ENCODE data around the gene C5.

The C5 gene

DNA sequence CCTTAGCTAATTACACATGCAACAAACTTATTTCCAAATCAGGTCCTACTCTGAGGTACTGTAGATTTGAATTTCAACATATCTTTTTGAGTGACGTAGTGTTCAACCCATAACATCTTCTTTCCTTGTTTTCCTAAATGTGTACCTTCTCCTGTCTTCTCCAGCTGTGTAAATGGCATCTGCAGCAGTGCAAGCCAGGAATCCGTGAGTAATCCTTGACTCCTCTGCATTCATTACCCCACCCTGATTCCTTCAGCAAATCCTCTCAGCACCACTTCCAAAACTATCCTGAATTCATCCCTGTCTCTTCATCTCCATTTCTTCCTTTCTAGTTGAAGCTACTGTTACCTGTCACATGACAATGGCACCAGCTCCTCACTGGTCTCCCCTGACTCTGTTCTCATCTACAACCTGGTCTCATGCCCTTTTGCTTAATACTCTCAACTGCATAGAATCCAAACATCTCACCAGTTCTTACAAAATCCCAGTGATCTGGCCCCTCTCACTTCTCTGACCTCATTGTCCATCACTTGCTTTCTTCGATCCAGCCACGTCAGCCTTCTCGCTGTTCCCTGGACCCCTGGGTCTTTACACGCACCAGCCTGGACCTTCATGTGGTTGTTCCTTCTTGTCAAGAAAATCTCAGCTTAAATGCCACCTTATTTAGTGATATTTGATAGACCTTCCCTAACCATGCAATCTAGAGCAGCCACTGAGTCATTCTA, 108.9 kb downstream of the C5 start:
- Histone ChIP-seq H3K36me3 (ENCODE audit: control insufficient read depth in 4 of 4, insufficient read depth in 4 of 4, low read length in 3 of 4) (no peaks in the 10 kb centered on the region), H3K27me3 (replicated peaks in 2 of 5; ENCODE audit: control insufficient read depth in 4 of 5, insufficient read depth in 5 of 5, low read length in 4 of 5) (no peaks in the 10 kb centered on the region), H3K9me3 (ENCODE audit: control extremely low read depth in 1 of 5, control insufficient read depth in 4 of 5, insufficient read depth in 2 of 5, low read depth in 1 of 5, low read length in 4 of 5) (no peaks in the 10 kb centered on the region), H3K4me3 (ENCODE audit: control insufficient read depth in 1 of 7, extremely low read depth in 1 of 7, insufficient read depth in 4 of 7, low read depth in 2 of 7, low read length in 6 of 7) (no peak overlapping the region), H3K27ac (ENCODE audit: insufficient read depth in 1 of 2, low read depth in 1 of 2, low read length in 2 of 2, poor library complexity in 1 of 2, severe bottlenecking in 2 of 2) (no peak overlapping the region), H3K4me1 (ENCODE audit: control extremely low read depth in 1 of 4, control insufficient read depth in 4 of 4, insufficient read depth in 4 of 4, low read length in 3 of 4) (peaks cover 2 to 15% (median 12%) of the 10 kb centered on the region in 4 experiments)
- 99% methylated on average over 6 of the region's 6 CpGs for WGBS (ENCODE audit: insufficient coverage)
- ChIA-PET CTCF (no interaction called here), POLR2A (no interaction called here)
- no peak for DNase-seq

GRCh38 chr9:120940573-120940972, 109.5 kb downstream of the C5 start:
- no peak overlapping the region for H3K4me3 ChIP-seq (ENCODE audit: control insufficient read depth in 1 of 7, extremely low read depth in 1 of 7, insufficient read depth in 4 of 7, low read depth in 2 of 7, low read length in 6 of 7)
- no peak for DNase-seq
- WGBS (ENCODE audit: insufficient coverage) = 93% methylated on average over 10 of the region's 10 CpGs
- H3K27ac ChIP-seq (ENCODE audit: insufficient read depth in 1 of 2, low read depth in 1 of 2, low read length in 2 of 2, poor library complexity in 1 of 2, severe bottlenecking in 2 of 2) = no peak overlapping the region
- H3K27me3 ChIP-seq (replicated peaks in 2 of 5; ENCODE audit: control insufficient read depth in 4 of 5, insufficient read depth in 5 of 5, low read length in 4 of 5) = no peaks in the 10 kb centered on the region
- H3K4me1 ChIP-seq (ENCODE audit: control extremely low read depth in 1 of 4, control insufficient read depth in 4 of 4, insufficient read depth in 4 of 4, low read length in 3 of 4) = peaks cover 9 to 19% (median 16%) of the 10 kb centered on the region in 4 experiments
- CTCF ChIA-PET = no interaction called here
- POLR2A ChIA-PET = no interaction called here
- no peaks in the 10 kb centered on the region for H3K9me3 ChIP-seq (ENCODE audit: control extremely low read depth in 1 of 5, control insufficient read depth in 4 of 5, insufficient read depth in 2 of 5, low read depth in 1 of 5, low read length in 4 of 5)
- no peaks in the 10 kb centered on the region for H3K36me3 ChIP-seq (ENCODE audit: control insufficient read depth in 4 of 4, insufficient read depth in 4 of 4, low read length in 3 of 4)

- Histone ChIP-seq H3K36me3 (ENCODE audit: control insufficient read depth in 4 of 4, insufficient read depth in 4 of 4, low read length in 3 of 4) (no peaks in the 10 kb centered on the region), H3K9me3 (ENCODE audit: control extremely low read depth in 1 of 5, control insufficient read depth in 4 of 5, insufficient read depth in 2 of 5, low read depth in 1 of 5, low read length in 4 of 5) (no peaks in the 10 kb centered on the region), H3K27ac (ENCODE audit: insufficient read depth in 1 of 2, low read depth in 1 of 2, low read length in 2 of 2, poor library complexity in 1 of 2, severe bottlenecking in 2 of 2) (no peak overlapping the region), H3K4me3 (ENCODE audit: control insufficient read depth in 1 of 7, extremely low read depth in 1 of 7, insufficient read depth in 4 of 7, low read depth in 2 of 7, low read length in 6 of 7) (no peak overlapping the region), H3K4me1 (ENCODE audit: control extremely low read depth in 1 of 4, control insufficient read depth in 4 of 4, insufficient read depth in 4 of 4, low read length in 3 of 4) (peaks cover 22 to 36% (median 32%) of the 10 kb centered on the region in 4 experiments), H3K27me3 (replicated peaks in 2 of 5; ENCODE audit: control insufficient read depth in 4 of 5, insufficient read depth in 5 of 5, low read length in 4 of 5) (no peaks in the 10 kb centered on the region)
- 100% methylated on average over 1 of the region's 3 CpGs for WGBS (ENCODE audit: insufficient coverage)
- POLR2A ChIA-PET = no interaction called here
- DNase-seq = no peak
- CTCF ChIA-PET = interaction anchor here (1.0 to 4.0 kb wide), 7 partner anchors 9 to 183 kb away, joined by 3 to 24 read pairs (median 3); no protein-coding TSS in a partner anchor
Observed at GRCh38 chr9:120938851-120939250, 111.2 kb downstream of the C5 start.

GRCh38 chr9:120937596-120937995, 112.5 kb downstream of the C5 start:
- H3K27me3 ChIP-seq (replicated peaks in 2 of 5; ENCODE audit: control insufficient read depth in 4 of 5, insufficient read depth in 5 of 5, low read length in 4 of 5) = no peaks in the 10 kb centered on the region
- no peak overlapping the region for H3K27ac ChIP-seq (ENCODE audit: insufficient read depth in 1 of 2, low read depth in 1 of 2, low read length in 2 of 2, poor library complexity in 1 of 2, severe bottlenecking in 2 of 2)
- 100% methylated on average over 1 of the region's 1 CpG for WGBS (ENCODE audit: insufficient coverage)
- CTCF ChIA-PET = interaction anchor here (0.9 to 4.0 kb wide), 9 partner anchors 8 to 181 kb away, joined by 3 to 24 read pairs (median 5); partner anchors contain the start of gene TRAF1
- peaks cover 23 to 46% (median 40%) of the 10 kb centered on the region in 4 experiments for H3K4me1 ChIP-seq (ENCODE audit: control extremely low read depth in 1 of 4, control insufficient read depth in 4 of 4, insufficient read depth in 4 of 4, low read length in 3 of 4)
- no peaks in the 10 kb centered on the region for H3K36me3 ChIP-seq (ENCODE audit: control insufficient read depth in 4 of 4, insufficient read depth in 4 of 4, low read length in 3 of 4)
- H3K4me3 ChIP-seq (ENCODE audit: control insufficient read depth in 1 of 7, extremely low read depth in 1 of 7, insufficient read depth in 4 of 7, low read depth in 2 of 7, low read length in 6 of 7) = no peak overlapping the region
- POLR2A ChIA-PET = no interaction called here
- no peak for DNase-seq
- no peaks in the 10 kb centered on the region for H3K9me3 ChIP-seq (ENCODE audit: control extremely low read depth in 1 of 5, control insufficient read depth in 4 of 5, insufficient read depth in 2 of 5, low read depth in 1 of 5, low read length in 4 of 5)

DNA sequence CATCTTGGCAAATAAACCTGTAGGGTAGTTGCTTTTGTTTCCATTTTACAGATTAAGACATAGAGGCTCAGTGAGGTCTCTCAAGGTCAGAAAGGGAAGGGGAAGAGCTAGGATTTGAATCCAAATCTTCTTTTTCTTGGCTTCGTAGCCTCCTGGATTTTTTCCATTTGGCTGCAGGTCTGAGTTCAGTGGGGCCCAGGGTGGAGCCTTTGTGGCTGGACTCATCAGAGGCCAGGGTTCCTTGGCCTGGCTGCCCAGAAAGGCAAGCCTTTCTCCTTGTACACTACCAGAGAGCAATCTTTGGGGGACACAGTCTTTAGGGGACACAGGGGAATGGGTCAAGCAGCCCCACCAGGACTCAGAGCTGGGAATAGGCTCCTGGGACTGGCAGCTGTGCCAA, 112.9 kb downstream of the C5 start:
- POLR2A ChIA-PET = no interaction called here
- no peaks in the 10 kb centered on the region for H3K27me3 ChIP-seq (replicated peaks in 2 of 5; ENCODE audit: control insufficient read depth in 4 of 5, insufficient read depth in 5 of 5, low read length in 4 of 5)
- H3K9me3 ChIP-seq (ENCODE audit: control extremely low read depth in 1 of 5, control insufficient read depth in 4 of 5, insufficient read depth in 2 of 5, low read depth in 1 of 5, low read length in 4 of 5) = no peaks in the 10 kb centered on the region
- CTCF ChIA-PET = interaction anchor here (0.9 to 4.0 kb wide), 10 partner anchors 9 to 103 kb away, joined by 3 to 24 read pairs (median 4); partner anchors contain the start of gene TRAF1
- no peak for DNase-seq
- no peak overlapping the region for H3K27ac ChIP-seq (ENCODE audit: insufficient read depth in 1 of 2, low read depth in 1 of 2, low read length in 2 of 2, poor library complexity in 1 of 2, severe bottlenecking in 2 of 2)
- no peaks in the 10 kb centered on the region for H3K36me3 ChIP-seq (ENCODE audit: control insufficient read depth in 4 of 4, insufficient read depth in 4 of 4, low read length in 3 of 4)
- WGBS (ENCODE audit: insufficient coverage) = 88% methylated on average over 1 of the region's 1 CpG
- peaks cover 27 to 51% (median 45%) of the 10 kb centered on the region in 4 experiments for H3K4me1 ChIP-seq (ENCODE audit: control extremely low read depth in 1 of 4, control insufficient read depth in 4 of 4, insufficient read depth in 4 of 4, low read length in 3 of 4)
- H3K4me3 ChIP-seq (ENCODE audit: control insufficient read depth in 1 of 7, extremely low read depth in 1 of 7, insufficient read depth in 4 of 7, low read depth in 2 of 7, low read length in 6 of 7) = no peak overlapping the region

GRCh38 chr9:120936764-120937122, 113.3 kb downstream of the C5 start:
- CTCF ChIA-PET = interaction anchor here (0.9 to 4.0 kb wide), 10 partner anchors 9 to 180 kb away, joined by 3 to 24 read pairs (median 4); partner anchors contain the start of gene TRAF1
- DNase-seq = no peak
- peaks cover 31 to 55% (median 49%) of the 10 kb centered on the region in 4 experiments for H3K4me1 ChIP-seq (ENCODE audit: control extremely low read depth in 1 of 4, control insufficient read depth in 4 of 4, insufficient read depth in 4 of 4, low read length in 3 of 4)

More at GRCh38 chr9:120936764-120937122, 113.3 kb downstream of the C5 start:
- H3K9me3 ChIP-seq (ENCODE audit: control extremely low read depth in 1 of 5, control insufficient read depth in 4 of 5, insufficient read depth in 2 of 5, low read depth in 1 of 5, low read length in 4 of 5) = no peaks in the 10 kb centered on the region
- H3K27me3 ChIP-seq (replicated peaks in 2 of 5; ENCODE audit: control insufficient read depth in 4 of 5, insufficient read depth in 5 of 5, low read length in 4 of 5) = no peaks in the 10 kb centered on the region
- H3K4me3 ChIP-seq (ENCODE audit: control insufficient read depth in 1 of 7, extremely low read depth in 1 of 7, insufficient read depth in 4 of 7, low read depth in 2 of 7, low read length in 6 of 7) = no peak overlapping the region
- 14% methylated on average over 1 of the region's 2 CpGs for WGBS (ENCODE audit: insufficient coverage)
- POLR2A ChIA-PET = no interaction called here
- no peak overlapping the region for H3K27ac ChIP-seq (ENCODE audit: insufficient read depth in 1 of 2, low read depth in 1 of 2, low read length in 2 of 2, poor library complexity in 1 of 2, severe bottlenecking in 2 of 2)
- no peaks in the 10 kb centered on the region for H3K36me3 ChIP-seq (ENCODE audit: control insufficient read depth in 4 of 4, insufficient read depth in 4 of 4, low read length in 3 of 4)
